ENCODE measurements around the gene FAM53B. TPM values are rescaled to one million over a fixed set of nuclear protein-coding genes. Genes with fewer than 3 reads are reported as not detected.

Gene FAM53B
- total RNA-seq, 2 donors from 2014 or later, result 19.3 to 22.6 TPM

GRCh38 chr10:124594240-124594639 is 149.9 kb downstream of the FAM53B start:
- 93 to 94% methylated on average over 5 of the region's 6 CpGs for WGBS, 2 experiments (ENCODE audit: insufficient coverage in 1 of 2, insufficient read length in 1 of 2)
- Histone ChIP-seq H3K27ac (ENCODE audit: low read depth, low read length) (no peak overlapping the region), H3K27me3 (ENCODE audit: control insufficient read depth, insufficient read depth, low read length, poor library complexity, severe bottlenecking) (no peaks in the 10 kb centered on the region), H3K4me3 (ENCODE audit: low read length) (no peak overlapping the region), H3K9me3 (ENCODE audit: control insufficient read depth, low read length) (no peaks in the 10 kb centered on the region), H3K36me3 (ENCODE audit: control insufficient read depth, insufficient read depth, low read length) (no peaks in the 10 kb centered on the region), H3K4me1 (ENCODE audit: control insufficient read depth, insufficient read depth, low read length) (no peaks in the 10 kb centered on the region), H3K9ac (ENCODE audit: extremely low read depth, low read length, poor library complexity, severe bottlenecking) (no peak overlapping the region)
- peaks cover 6% of the 10 kb centered on the region for H3K4me1 Mint-ChIP-seq
- DNase-seq, result no peak
- TF ChIP-seq CTCF (conservative IDR thresholded peaks at IDR 0.05), result no peak
- H3K27ac Mint-ChIP-seq, result no peak overlapping the region
- H3K4me3 Mint-ChIP-seq, result no peak overlapping the region
- peaks cover 4% of the 10 kb centered on the region for H3K36me3 Mint-ChIP-seq (ENCODE audit: low read depth)
- no peaks in the 10 kb centered on the region for H3K9me3 Mint-ChIP-seq
- H3K27me3 Mint-ChIP-seq (ENCODE audit: insufficient read depth), result no peaks in the 10 kb centered on the region

GRCh38 chr10:124593431-124593985 is 150.7 kb downstream of the FAM53B start:
- DNase-seq, result no peak
- no peak overlapping the region for H3K4me3 Mint-ChIP-seq
- WGBS, 2 experiments (ENCODE audit: insufficient coverage in 1 of 2, insufficient read length in 1 of 2), result 93 to 99% methylated on average over 12 to 17 of the region's 17 CpGs
- Histone ChIP-seq H3K27ac (ENCODE audit: low read depth, low read length) (no peak overlapping the region), H3K9ac (ENCODE audit: extremely low read depth, low read length, poor library complexity, severe bottlenecking) (no peak overlapping the region), H3K27me3 (ENCODE audit: control insufficient read depth, insufficient read depth, low read length, poor library complexity, severe bottlenecking) (no peaks in the 10 kb centered on the region), H3K4me1 (ENCODE audit: control insufficient read depth, insufficient read depth, low read length) (no peaks in the 10 kb centered on the region), H3K9me3 (ENCODE audit: control insufficient read depth, low read length) (no peaks in the 10 kb centered on the region), H3K4me3 (ENCODE audit: low read length) (no peak overlapping the region), H3K36me3 (ENCODE audit: control insufficient read depth, insufficient read depth, low read length) (no peaks in the 10 kb centered on the region)
- H3K4me1 Mint-ChIP-seq, result peaks cover 6% of the 10 kb centered on the region
- H3K27me3 Mint-ChIP-seq (ENCODE audit: insufficient read depth), result no peaks in the 10 kb centered on the region
- H3K36me3 Mint-ChIP-seq (ENCODE audit: low read depth), result peaks cover 4% of the 10 kb centered on the region
- no peak overlapping the region for H3K27ac Mint-ChIP-seq
- no peak for TF ChIP-seq CTCF (conservative IDR thresholded peaks at IDR 0.05)
- H3K9me3 Mint-ChIP-seq, result no peaks in the 10 kb centered on the region

- H3K4me3 ChIP-seq (ENCODE audit: low read length), result no peak overlapping the region
- H3K27me3 ChIP-seq (ENCODE audit: control insufficient read depth, insufficient read depth, low read length, poor library complexity, severe bottlenecking), result no peaks in the 10 kb centered on the region
- no peak overlapping the region for H3K4me3 Mint-ChIP-seq
- H3K9me3 ChIP-seq (ENCODE audit: control insufficient read depth, low read length), result no peaks in the 10 kb centered on the region
- peaks cover 6% of the 10 kb centered on the region for H3K4me1 Mint-ChIP-seq
- H3K36me3 Mint-ChIP-seq (ENCODE audit: low read depth), result peaks cover 4% of the 10 kb centered on the region
- no peaks in the 10 kb centered on the region for H3K9me3 Mint-ChIP-seq
- no peak for TF ChIP-seq CTCF (conservative IDR thresholded peaks at IDR 0.05)
- no peak overlapping the region for H3K27ac ChIP-seq (ENCODE audit: low read depth, low read length)
- H3K36me3 ChIP-seq (ENCODE audit: control insufficient read depth, insufficient read depth, low read length), result no peaks in the 10 kb centered on the region
- no peak for DNase-seq
- H3K4me1 ChIP-seq (ENCODE audit: control insufficient read depth, insufficient read depth, low read length), result no peaks in the 10 kb centered on the region
- no peak overlapping the region for H3K9ac ChIP-seq (ENCODE audit: extremely low read depth, low read length, poor library complexity, severe bottlenecking)
- H3K27ac Mint-ChIP-seq, result no peak overlapping the region
- H3K27me3 Mint-ChIP-seq (ENCODE audit: insufficient read depth), result no peaks in the 10 kb centered on the region
- WGBS, 2 experiments (ENCODE audit: insufficient coverage in 1 of 2, insufficient read length in 1 of 2), result 89 to 91% methylated on average over 20 to 26 of the region's 26 CpGs
Measured at GRCh38 chr10:124592736-124593430, 151.3 kb downstream of the FAM53B start.
